Stimulated activated CD8-positive, alpha-beta memory T cell treated with anti-CD3 and anti-CD28 coated beads, Interleukin-15, amount 100 ng/mL, for 48 hours (primary cell): ENCODE results near the gene DUSP9.
A peak's percentile ranks its signal among the peaks of the same experiment; 100 is the strongest.

Experiments used
- DNase-seq, 2 donors: peaks; one replicate each; pipeline ENCODE4 v3.0.0-alpha.2; 2020; ENCODE audit warnings: low read depth in 2 of 2

The DUSP9 gene

GRCh38 chrX:153649178-153649914, 2.3 kb downstream of the DUSP9 start:
- DNase-seq = no peak

DNA sequence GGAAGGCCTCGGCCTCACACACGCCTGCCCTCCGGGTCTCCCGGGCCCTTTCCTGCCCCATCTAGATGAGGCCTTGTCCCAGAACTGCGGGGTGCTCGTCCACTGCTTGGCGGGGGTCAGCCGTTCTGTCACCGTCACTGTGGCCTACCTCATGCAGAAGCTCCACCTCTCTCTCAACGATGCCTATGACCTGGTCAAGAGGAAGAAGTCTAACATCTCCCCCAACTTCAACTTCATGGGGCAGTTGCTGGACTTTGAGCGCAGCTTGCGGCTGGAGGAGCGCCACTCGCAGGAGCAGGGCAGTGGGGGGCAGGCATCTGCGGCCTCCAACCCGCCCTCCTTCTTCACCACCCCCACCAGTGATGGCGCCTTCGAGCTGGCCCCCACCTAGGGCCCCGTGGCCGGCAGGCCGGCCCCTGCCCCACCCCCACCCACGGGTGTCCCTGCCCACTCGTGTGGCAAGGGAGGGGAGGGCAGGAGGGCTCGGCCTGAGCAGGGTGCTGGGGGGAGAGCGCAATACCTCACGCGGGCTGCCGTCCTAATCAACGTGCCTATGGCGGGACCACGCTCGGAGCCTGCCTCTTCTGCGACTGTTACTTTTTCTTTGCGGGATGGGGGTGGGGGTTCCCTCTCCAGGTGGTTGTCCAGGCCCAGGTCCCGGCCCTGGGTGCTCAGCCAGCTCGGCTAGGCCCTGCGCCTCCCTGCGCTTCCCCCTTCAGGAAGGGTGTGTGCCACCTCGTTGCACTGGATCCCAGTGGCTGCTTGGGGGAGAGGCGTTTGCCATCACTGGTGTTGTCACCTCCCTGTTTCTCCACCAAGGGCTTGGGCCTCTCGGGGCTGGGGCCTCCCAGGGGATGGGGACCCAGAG, 3.1 kb downstream of the DUSP9 start:
- no peak for DNase-seq

GRCh38 chrX:153650959-153651358, 4.0 kb downstream of the DUSP9 start:
- DNase-seq = no peak

- no peak for DNase-seq
Observed at GRCh38 chrX:153651540-153652079, 4.6 kb downstream of the DUSP9 start.

- no peak for DNase-seq
Observed at GRCh38 chrX:153653556-153653955, 6.6 kb downstream of the DUSP9 start.

DNA sequence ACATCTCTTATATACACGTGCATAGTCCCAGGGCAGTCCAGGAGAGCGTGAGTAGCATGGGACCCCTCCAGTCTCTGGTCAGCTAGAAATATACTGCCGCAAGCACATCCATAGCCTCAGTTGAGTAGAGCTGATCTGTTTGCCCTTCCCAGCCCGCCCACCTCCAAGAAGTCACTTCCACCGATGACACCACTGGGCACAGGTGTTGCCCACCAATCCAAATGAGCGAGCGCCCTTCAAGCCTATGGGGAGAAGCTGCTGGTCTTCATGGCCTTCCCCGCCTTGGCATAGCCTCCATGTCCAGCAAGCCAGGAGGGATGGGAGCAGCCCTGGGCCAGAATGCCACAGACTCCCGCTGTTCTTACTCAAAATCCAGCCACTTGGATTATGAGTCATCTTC, 10.2 kb downstream of the DUSP9 start:
- no peak for DNase-seq

- no peak for DNase-seq
Observed at GRCh38 chrX:153659268-153659667, 12.3 kb downstream of the DUSP9 start.

DNA sequence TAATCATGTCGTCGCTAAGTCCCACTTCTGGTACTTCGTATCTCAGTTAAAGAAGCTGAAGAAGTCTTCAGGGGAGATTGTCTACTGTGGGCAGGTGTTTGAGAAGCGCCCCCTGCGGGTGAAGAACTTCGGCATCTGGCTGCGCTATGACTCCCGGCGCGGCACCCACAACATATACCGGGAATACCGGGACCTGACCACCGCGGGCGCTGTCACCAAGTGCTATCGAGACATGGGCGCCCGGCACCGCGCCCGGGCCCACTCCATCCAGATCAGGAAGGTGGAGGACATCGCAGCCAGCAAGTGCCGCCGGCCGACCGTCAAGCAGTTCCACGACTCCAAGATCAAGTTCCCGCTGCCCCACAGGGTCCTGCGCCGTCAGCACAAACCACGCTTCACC, 15.3 kb downstream of the DUSP9 start:
- peak in 1 of 2 donors; percentile 32 for DNase-seq

DNA sequence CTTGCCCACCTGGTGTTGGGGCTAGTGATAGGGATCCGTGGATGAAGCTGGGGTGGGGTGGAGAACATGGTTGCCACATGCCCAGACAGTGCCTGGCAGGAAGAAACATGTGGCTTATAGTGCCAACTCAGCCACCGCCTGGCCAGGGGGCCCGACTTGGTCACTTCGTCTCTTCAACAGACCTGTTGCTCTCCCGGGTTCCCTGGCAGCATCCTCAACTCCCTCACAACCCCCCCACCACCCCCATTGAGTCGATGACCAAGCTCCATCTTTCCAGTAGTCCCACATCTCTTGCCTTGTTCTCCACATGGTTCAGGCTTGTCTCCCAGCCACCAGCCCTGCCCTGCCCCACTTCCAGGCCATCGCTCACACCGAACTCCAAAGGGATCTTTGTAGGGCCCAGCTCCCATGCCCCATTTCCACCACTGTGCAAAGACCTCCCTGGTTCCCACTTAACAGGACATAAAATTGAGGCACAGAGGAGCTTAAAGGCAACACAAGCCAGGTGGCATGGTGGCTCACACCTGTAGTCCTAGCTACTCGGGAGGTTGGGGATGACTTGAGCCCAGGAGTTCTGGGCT, 18.8 kb downstream of the DUSP9 start:
- no peak for DNase-seq

- no peak for DNase-seq
Observed at GRCh38 chrX:153667281-153667955, 20.4 kb downstream of the DUSP9 start.

DNA sequence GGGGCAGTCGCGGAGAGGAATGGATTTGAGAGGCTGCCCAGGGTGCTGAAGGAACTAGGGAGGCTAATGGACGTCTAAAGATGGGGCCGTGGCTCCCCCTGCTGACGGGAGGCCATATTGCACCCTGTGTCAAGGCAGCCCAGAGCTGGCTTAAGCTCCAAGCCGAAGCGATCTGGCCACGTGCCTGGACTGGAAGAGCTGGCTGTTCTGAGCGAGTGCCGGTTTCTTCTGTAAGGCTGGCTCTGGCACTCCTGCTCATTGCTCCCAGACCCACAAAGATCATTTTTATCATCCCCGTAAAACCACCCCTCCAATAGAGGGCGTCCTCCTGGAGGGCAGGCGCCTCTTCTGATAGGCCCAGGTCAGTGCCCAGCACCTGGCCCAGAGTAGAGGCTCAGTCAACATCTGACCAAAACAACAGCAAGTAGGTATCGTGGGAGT, 21.0 kb downstream of the DUSP9 start:
- DNase-seq = peak; percentile 45 to 59

DNA sequence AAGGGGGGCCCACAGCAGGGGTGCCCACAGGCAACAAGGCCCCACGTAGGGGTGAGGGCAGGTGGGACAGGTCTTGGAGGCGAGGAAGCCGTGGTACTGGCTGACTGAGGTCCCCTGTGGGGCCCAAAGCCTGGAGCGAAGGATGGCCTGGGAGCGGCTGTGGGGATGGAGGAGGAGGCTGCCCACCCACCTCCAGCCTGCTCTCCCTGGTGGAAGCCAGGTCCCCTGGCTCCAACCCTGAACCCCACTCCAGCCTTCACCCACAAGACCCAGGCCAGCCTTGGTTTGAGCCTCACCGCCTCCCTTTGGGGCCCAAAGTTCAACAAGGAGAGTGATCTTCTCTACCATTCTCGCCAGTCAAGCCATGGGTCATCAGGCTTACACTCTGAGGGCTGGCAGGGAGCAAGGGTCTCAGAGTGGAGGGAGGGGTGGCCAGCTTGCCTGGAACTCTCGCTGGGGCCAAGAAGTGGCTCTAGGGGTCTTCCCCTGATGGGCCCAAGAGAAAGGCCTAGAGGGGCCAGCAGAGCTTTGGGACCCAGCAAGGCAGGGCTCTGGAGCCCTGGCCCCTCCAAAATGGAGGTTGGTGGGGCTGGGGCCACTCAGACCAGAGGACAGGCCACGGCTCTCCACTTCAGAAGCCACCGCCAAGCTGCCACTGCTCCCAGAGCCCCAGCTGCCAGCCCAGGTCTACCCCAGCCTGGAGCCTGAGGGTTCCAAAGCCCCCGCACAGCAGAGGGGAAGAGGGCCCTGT, 21.6 kb downstream of the DUSP9 start:
- no peak for DNase-seq

DNA sequence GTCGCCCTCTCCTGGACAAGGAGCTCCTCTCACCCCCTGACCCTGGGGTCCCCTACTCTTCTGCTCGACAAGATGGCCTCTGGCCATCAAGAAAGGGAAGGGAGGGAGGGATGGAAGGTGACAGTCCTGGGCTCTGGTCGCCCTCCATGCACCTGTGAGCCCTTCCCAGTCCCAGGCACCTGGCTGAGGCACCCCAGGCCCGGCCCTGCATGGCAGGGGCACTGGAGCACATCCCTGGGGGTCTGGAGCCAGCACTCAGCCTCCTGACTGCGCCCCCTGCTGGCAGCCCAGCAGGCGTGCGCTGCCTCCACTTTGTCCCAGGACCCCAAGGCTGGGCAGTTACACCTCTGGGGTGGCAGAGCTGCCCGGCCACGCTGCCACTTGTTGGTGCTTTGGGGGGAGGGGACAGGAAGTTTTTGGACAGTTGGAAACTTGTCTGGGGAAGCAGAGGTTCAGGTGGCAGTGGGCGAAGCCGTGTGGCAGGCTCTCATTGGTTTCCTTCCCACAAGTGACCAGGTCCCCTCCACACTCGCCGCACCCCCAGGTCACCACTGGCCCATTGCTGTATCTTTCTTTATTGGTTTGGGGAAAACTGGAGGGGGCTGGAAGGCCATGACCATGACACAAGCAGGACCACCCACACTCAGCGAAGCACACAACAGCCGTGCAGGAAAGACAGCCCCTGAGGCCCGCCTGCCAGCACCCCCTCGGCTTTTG, 22.3 kb downstream of the DUSP9 start:
- DNase-seq = peak in 1 of 2 donors; percentile 28

- no peak for DNase-seq
Observed at GRCh38 chrX:153669901-153670731, 23.1 kb downstream of the DUSP9 start.

GRCh38 chrX:153670748-153671588, 24.0 kb downstream of the DUSP9 start:
- DNase-seq = no peak

GRCh38 chrX:153671589-153672530, 24.9 kb downstream of the DUSP9 start:
- no peak for DNase-seq
